ENCODE data around the gene KIF5C.

Gene KIF5C

DNA sequence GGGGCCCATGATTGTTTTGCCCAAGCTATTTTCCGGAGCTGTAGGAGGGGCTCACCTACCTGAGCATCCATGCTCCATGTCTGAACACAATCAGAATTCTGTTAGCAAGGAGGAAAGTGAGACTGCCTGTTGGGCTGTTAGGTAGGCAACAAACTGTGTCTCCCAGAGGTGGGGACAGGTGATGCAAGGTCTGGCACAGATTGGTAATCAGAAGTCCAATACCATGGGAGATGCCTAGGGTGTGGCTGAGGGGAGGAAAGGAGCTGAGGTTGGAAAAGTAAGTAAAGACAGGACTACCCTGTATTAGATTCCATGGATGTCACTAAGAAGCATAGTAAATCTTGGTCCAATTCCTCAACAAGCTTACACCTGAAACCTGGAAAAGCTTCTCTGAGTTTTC is 166.5 kb downstream of the KIF5C start:
- no peak for DNase-seq (ENCODE audit: low read depth in 2 of 2)

- DNase-seq (ENCODE audit: low read depth in 2 of 2) = no peak
Measured at GRCh38 chr2:149042881-149043280, 167.9 kb downstream of the KIF5C start.

GRCh38 chr2:149044500-149044899 is 169.5 kb downstream of the KIF5C start:
- no peak for DNase-seq (ENCODE audit: low read depth in 2 of 2)

- no peak for DNase-seq (ENCODE audit: low read depth in 2 of 2)
Measured at GRCh38 chr2:149047118-149047517, 172.1 kb downstream of the KIF5C start.

DNA sequence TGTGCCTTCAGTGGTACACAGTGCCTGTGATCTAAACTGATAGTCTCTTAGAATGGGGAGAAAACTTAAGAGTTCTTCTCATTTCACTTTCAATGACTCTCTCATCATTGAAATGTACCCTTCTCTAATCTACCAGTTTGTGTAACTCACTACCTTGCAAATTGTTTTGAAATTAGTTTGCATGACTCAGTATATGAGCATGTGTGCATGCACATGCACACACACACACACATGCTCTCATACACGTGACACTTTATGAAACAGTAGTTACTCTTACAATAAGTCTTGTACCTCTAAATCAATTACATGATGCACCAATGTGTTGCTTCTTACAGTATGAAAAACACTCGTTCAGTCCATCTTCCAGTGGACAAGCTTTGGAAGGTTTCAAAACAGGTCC is 174.1 kb downstream of the KIF5C start:
- no peak for DNase-seq (ENCODE audit: low read depth in 2 of 2)

- no peak for DNase-seq (ENCODE audit: low read depth in 2 of 2)
Measured at GRCh38 chr2:149050188-149050587, 175.2 kb downstream of the KIF5C start.

DNA sequence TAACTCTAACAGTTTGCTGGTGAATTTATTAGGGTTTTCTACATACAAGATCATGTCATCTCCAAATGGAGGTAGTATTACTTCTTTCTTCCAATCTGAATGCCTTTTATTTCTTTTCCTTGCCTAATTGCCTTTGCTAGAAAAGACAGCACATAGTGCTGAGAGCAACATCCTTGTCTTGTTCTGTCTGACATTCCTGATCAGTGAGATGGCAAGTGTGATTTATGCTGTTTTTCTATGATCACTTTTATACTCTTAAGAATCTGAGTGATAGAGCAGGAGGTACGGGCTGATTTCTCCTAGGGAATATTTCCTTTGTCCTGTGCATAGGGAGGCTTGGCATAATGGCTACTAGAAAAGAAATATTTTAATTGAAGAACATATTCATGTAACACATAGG is 180.7 kb downstream of the KIF5C start:
- no peak for DNase-seq (ENCODE audit: low read depth in 2 of 2)

GRCh38 chr2:149056541-149057255 is 181.7 kb downstream of the KIF5C start:
- no peak for DNase-seq (ENCODE audit: low read depth in 2 of 2)

DNA sequence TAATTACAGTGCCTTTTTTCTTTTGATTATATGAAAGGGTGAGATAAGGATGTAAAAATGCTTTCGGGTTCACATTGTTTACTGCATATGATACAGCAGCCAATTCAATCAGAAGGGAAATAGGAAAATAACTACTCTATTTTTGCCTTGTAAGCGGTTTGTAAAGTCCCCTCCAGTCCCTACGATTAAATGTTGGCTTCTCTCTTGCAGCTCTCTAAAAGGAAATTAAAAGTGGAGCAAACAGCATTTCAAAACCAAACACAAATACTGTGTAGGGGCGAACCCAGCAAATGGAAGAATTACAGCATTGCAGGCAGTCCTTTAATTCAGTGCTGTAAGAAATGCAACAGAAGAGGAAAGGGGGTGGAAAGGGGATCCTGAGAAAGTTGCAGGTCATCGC is 182.4 kb downstream of the KIF5C start:
- DNase-seq (ENCODE audit: low read depth in 2 of 2) = no peak

- no peak for DNase-seq (ENCODE audit: low read depth in 2 of 2)
Measured at GRCh38 chr2:149058936-149059335, 183.9 kb downstream of the KIF5C start.

DNA sequence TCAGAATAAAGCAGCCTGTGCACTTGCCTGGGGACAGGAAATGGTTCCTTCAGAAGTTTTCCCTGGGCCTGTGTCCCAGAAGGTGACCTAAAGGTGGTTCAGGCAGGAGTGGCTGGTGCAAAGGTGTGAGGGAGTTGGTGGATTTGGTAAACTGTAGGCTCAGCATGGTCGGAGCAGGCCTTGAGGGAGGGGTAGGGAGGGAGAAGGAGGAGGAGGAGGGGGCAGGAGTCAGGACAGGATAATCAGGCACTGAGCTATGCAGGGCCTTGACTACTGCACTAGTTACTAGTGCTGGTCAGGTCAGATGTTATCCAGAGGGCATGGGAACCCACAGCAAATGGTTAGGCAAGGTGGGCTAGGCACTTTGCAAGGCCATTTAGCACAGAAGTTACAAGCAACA is 184.8 kb downstream of the KIF5C start:
- DNase-seq (ENCODE audit: low read depth in 2 of 2) = no peak

DNA sequence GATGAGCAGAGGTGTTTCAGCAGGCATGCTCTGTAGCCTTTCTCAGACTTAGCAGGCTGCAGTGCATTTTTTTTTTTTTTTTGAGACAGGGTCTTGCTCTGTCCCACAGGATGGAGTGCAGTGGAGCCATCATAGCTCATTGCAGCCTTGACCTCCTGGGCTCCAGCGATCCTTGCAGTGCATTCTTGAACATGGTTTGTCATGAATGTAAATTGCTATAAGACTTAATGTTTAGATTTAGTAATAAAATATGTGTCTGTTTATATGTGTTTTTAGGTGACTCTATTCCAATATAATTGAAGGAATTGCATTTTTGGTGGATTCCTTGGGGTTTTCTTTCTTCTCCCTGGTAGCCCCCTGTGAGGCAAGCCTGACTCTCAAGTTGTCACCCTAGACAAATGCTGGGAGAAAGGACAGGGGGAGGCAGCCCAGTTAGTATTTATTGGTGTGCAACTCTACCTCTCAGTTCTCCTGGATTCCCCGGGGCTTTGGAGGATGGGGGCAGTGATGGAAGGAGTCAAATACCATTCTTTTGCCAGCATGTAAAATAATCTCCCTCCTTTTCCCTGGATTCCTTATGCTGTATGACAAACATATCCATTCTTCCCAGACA is 186.2 kb downstream of the KIF5C start:
- DNase-seq (ENCODE audit: low read depth in 2 of 2) = no peak

- no peak for DNase-seq (ENCODE audit: low read depth in 2 of 2)
Measured at GRCh38 chr2:149062531-149062930, 187.5 kb downstream of the KIF5C start.

- DNase-seq (ENCODE audit: low read depth in 2 of 2) = no peak
Measured at GRCh38 chr2:149063177-149063576, 188.2 kb downstream of the KIF5C start.

GRCh38 chr2:149064365-149064841 is 189.4 kb downstream of the KIF5C start:
- DNase-seq (ENCODE audit: low read depth in 2 of 2) = no peak

DNA sequence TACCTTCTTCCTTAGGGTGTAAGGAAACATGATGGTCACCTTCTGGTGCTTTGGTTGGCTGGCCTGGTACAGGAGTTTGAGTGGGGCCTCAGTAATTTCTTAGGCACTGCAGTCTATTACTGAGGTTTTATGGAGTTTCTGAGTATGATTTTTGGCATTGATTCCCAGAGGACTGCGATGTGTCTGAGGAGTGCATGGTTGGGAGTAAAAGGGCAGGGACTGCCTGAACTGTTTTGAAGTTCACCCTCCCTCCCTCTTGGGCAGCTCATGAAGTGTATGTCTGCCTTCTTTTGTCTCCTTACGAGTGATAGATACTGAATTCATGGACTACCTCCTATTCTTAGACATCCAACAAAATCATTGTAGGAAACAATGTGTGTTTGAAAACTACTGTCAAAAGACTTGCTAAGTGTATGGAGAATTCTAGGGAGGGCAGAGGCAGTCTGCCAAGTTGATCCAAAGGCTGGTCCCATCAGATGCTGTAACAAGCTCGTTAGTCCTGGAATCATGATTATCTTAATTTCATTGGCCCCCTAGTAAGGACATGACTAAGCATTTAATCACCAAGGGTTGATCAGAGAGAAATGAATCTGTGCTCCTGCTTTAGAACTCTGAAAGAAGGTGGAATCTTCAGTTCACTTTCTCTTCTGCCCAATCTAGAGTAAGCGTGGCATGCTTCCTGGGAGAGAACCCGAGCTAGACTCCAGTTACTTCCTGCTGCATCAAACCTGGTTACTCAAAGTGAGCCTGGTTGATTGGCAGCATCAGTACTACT is 190.0 kb downstream of the KIF5C start:
- no peak for DNase-seq (ENCODE audit: low read depth in 2 of 2)

GRCh38 chr2:149068225-149068995 is 193.4 kb downstream of the KIF5C start:
- DNase-seq (ENCODE audit: low read depth in 2 of 2) = no peak

- DNase-seq (ENCODE audit: low read depth in 2 of 2) = no peak
Measured at GRCh38 chr2:149068996-149069888, 194.2 kb downstream of the KIF5C start.

DNA sequence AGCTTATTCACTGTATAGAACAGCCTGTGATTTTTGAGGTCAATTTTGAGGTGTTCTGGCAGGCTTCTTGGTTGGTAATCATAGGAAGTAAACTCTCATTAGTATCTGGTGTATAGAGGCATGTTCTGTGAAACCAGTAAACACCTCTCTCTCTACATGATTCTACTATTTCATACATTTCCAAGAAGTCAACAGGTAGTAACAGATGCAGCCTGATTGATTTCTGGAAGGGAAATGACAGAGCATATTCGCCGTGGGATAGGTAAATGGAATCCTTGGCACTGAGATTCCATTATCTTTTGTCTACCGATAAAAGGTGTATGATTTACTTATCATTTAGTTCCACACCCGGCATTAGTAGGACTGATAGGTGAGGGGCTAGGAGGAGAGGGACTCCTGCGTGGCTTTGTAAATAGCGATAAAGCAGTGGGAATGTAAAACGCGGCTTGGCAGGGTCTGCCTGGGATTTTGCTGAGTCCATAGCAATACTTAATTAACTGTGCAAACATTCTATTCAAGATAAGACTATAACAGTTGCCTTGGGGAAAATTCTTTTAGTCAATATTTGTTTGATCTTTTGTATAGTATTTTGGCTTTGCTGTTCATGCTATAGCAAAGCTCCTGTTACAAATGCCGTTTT is 195.8 kb downstream of the KIF5C start:
- DNase-seq (ENCODE audit: low read depth in 2 of 2) = no peak

DNA sequence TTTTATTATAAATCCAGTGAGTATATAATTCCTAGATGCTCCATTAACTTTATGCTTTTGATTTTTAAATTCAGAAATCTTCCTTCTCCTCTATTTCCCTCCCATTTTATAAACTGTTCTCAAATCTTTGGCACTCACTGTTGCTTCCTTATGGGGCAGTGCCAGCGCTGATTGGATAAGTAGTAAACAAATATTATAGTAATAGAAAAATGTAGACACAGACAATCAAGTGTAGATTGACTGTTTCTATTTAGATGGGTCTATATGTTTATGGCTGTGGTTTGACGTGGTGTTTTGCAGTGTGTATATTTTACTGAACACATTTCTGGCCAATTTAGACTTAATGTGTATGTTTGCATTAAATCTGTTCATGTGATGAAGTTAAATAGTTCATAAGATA is 200.1 kb downstream of the KIF5C start:
- no peak for DNase-seq (ENCODE audit: low read depth in 2 of 2)

- no peak for DNase-seq (ENCODE audit: low read depth in 2 of 2)
Measured at GRCh38 chr2:149075853-149076252, 200.8 kb downstream of the KIF5C start.
